ENCODE measurements around the gene CCDC184.
"Not testable (repeated sequence)": the region's sequence is repeated elsewhere in the genome, so short reads cannot be mapped to it uniquely, and the experiment has no call there.

Gene CCDC184

GRCh38 chr12:48180424-48180823, 3.0 kb upstream of the CCDC184 start:
- no peak for DNase-seq

GRCh38 chr12:48180857-48181495, 2.5 kb upstream of the CCDC184 start:
- no peak for DNase-seq

GRCh38 chr12:48182631-48183030, 813 bp upstream of the CCDC184 start:
- DNase-seq = no peak

GRCh38 chr12:48183876-48184548, 568 bp downstream of the CCDC184 start:
- DNase-seq = no peak

- DNase-seq = no peak
Observed at GRCh38 chr12:48184549-48184922, 1.1 kb downstream of the CCDC184 start.

- no peak for DNase-seq
Observed at GRCh38 chr12:48185181-48185919, 1.9 kb downstream of the CCDC184 start.

DNA sequence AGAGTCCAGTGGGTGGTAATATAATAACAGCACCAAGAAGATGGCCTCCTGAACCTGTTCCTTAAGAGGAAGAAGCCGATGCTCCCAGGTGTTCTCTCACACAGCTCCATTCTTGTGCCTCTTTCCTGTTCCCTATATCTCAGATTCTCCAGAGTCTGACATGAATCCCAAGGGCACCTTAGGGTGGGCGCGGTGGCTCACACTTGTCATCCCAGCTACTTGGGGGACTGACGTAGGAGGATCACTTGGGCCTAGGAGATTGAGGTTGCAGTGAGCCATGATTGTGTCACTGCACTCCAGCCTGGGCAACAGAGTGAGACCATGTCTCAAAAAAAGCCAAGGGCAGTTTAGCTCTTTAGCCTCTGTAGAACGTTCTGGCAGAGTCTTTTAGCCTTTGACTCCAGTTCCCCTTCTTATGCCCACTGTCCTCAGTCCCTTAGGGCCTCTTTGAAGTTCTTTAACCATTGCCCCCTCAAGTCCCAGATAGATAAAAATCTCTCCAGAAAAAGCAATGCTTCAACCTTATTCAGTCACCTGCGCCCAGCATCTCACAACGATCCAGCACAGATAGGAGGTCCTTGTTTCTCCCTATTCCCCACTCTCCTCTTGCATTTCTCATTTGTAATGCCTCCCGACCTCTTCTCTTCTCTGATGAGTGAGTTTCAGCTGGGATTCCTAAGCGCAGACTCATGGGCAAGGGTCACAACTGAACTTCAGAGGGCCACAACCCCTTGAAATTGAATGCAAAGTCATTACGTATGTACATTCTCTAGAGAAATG, 4.7 kb downstream of the CCDC184 start:
- no peak for DNase-seq

DNA sequence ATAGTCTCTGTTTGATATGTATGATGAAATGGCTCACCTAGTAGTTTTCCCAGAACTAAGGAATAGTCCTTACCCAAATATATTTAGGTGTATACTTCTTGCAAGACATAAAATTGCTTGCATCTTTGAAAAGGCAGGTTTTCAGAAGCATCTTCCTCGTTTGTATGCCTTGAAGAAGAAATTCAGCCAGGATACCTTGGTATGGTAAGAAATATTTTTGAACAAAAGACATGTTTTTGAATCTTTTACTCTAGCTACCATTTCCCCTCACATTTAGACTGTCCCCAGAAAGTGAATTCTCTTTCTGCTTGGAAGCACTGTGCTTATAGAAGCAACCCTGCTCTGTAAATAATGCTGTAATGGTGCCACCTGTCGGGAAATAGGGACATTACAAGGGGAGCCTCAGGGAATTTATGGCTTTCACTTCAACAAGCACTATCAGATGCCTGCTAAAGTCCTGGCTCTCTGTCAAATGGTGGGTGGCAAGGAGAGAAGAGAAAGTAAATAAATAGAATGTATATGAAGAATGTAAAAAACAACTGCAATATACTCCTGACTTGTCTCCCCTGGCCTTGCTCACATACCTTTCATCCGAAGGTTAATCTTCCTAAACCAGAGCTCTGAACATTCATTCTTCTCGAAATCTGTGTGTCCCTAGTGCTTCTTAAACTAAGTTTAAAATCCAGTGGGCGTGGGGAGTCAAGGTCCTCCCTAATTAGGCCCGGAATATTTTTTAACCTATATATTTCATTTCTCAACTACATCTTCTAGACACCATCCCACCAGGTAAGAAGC, 6.1 kb downstream of the CCDC184 start:
- DNase-seq = peak; percentile 68

DNA sequence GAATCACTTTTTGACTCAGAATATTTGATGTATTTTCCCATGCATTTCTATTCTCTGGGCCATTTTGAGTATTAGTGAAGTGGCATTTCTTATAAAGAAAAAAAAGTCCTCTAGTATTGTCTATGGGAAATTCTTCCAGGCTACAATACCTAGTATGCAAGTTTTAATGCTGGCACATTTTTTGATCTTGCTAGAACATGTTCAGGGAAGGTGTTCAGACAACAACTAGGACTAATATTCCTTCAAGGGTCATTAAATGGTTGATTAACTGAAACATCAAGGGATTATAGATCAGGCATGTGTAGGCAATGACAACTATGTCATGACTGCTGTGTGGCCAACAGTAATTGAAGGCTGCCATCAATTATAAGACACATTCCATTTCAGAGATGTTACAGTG, 7.7 kb downstream of the CCDC184 start:
- no peak for DNase-seq

- no peak for DNase-seq
Observed at GRCh38 chr12:48192861-48193260, 9.4 kb downstream of the CCDC184 start.

DNA sequence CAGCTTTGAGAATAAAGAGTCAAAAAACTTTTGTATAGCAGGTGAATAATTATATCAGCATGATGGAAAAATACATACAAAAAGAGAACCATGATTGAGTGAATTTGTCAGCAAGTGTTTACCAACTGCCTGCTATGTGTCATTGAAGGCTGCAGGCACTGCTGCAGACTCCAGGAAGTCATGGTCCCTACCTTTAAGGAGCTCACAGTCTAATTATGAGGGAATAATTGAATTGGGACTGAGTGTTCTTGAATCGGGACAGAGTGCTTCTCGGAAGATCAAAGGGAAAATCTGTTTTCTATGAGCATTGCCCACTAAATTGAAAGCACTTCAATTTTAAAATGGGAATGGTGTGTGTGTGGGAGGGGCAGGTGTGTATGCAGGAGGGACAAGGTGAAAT, 10.2 kb downstream of the CCDC184 start:
- DNase-seq = no peak

GRCh38 chr12:48194799-48195201, 11.4 kb downstream of the CCDC184 start:
- no peak for DNase-seq

DNA sequence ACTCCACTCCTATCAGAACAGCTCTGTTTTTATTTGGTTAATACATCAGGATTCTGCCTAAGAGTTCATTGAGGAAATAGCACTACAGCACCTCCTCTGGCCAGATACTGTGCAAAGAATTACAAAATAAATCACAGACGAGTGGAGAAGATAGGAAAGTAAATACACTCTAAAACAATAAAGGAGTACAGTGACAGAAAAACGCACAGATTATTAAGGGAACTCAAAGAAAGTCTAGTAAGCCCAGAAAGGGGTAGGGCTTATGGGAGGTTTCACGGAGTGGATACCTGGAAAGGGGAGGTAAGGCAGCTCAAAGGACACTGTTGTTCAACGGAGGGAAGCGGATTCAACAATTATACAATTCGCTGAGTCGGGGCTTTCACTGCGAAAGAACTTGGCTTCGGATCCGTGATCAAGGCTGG, 14.1 kb downstream of the CCDC184 start:
- DNase-seq = peak; percentile 59

GRCh38 chr12:48197971-48198671, 14.7 kb downstream of the CCDC184 start:
- DNase-seq = peak; percentile 78

DNA sequence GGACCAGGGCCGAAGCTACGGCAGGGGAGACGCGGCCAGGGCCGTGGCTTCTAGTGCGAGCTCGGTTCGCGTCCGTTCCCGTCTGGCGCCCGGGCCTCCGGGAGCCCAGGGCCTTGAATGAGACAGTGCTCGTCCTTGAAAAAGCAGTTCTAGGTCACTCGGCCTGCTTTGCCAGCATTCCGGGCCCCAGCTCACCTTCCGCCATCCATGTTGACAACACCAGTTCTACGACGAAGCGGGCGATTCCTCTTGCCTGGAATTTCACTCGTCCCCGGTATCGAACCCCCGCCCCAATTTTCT, 15.2 kb downstream of the CCDC184 start:
- DNase-seq = no peak

GRCh38 chr12:48198985-48199384, 15.5 kb downstream of the CCDC184 start:
- DNase-seq = no peak

- DNase-seq = no peak
Observed at GRCh38 chr12:48199774-48200221, 16.4 kb downstream of the CCDC184 start.

DNA sequence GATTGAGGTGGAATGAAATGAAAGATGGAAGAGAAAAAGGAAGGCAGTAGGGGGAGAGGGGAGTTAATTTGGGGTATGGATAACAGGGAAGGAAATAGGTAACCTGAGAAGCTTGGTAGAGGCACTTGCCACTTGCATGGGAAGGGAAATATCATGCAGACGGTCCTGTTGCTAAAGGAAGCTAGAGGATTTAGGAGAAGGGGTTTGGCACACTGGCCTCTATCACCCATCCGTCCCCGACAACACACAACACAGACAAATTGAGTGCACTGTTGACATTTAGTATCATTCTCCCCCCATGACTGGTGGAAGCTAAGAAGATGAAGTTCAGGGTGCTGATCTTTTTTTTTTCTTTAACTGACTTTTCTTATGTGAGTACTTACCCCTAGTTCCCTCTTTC, 17.6 kb downstream of the CCDC184 start:
- DNase-seq = no peak

DNA sequence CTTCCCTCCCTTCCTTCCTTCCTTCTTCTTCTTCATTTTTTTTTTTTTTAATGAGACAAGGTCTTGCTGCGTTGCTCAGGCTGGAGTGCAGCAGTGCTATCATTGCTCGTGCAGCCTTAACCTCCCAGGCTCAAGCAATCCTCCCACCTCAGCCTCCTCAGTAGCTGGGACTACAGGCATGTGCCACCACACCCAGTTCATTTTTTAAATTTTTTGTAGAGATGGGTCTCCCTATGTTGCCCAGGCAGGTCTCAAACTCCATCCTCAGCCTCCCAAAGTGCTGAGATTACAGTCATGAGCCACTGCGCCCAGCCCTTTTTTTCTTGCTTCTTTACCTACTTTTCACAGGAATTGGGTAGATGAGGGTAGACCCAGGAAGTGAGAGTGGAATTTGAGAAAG, 18.1 kb downstream of the CCDC184 start:
- no peak for DNase-seq

DNA sequence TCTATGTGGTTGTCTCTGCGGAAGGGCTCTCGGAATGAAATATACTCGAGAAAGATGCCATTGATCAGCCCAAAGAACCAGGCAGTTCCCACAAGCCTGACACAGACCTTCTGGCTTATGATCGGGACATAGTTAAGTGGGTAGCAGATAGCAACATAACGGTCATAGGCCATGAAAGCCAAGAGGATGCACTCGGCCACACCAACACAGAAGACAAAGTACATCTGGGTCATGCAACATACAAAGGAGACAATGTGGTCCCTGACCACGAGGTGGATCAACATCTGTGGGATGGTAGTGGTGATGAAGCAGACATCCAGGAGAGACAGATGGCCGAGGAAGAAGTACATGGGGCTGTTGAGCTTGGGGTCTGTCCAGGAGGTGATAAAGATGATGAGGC, 19.3 kb downstream of the CCDC184 start:
- DNase-seq = no peak

- DNase-seq = no peak
Observed at GRCh38 chr12:48203192-48203591, 19.7 kb downstream of the CCDC184 start, which contains the start of gene OR10AD1. OR10AD1 (minus strand) TSS chr12:48203292; CDS start chr12:48203292, 0 bp downstream.

- DNase-seq = not testable (repeated sequence)
Observed at GRCh38 chr12:48209495-48209894, 26.1 kb downstream of the CCDC184 start.
